Measurements from ENCODE around the gene C12orf57. TPM values are rescaled to one million over a fixed set of nuclear protein-coding genes. Genes with fewer than 3 reads are reported as not detected.

Gene C12orf57
- total and polyA plus RNA-seq, 9 of the 15 experiments (the other 6 are each of a cell fraction or from before 2014, with no cell fraction given), result 26.7 to 191 (median 107) TPM

- H3K79me2 ChIP-seq (ENCODE audit: control insufficient read depth, insufficient read depth, low read length), result no peaks in the 10 kb centered on the region
- no peak for DNase-seq (ENCODE audit: extremely low read depth in 1 of 4, low spot score in 3 of 4)
- H4K20me1 ChIP-seq (replicated peaks; ENCODE audit: control insufficient read depth, insufficient read depth, low read length), result no peaks in the 10 kb centered on the region
- no peaks in the 10 kb centered on the region for H3K9me1 ChIP-seq (ENCODE audit: control insufficient read depth, insufficient read depth, low read length)
- H3K9ac ChIP-seq (ENCODE audit: insufficient read depth in 1 of 2, low read depth in 2 of 2, low read length in 2 of 2), result peak overlapping the region in 1 of 2 experiments; percentile 17; a peak in 2 of 4 replicates
- no peak for FAIRE-seq
- ChIA-PET POLR2A (interaction anchor here (8.0 kb wide), 1 partner anchor 10 kb away, joined by 98 read pairs; the partner anchor contains the start of genes C12orf57 and RNU7-1), CTCF (ENCODE audit: low intra/inter-chr PET ratio) (no interaction called here)
- H2AFZ ChIP-seq (ENCODE audit: low read depth, low read length), result no peak overlapping the region
- BruUV-seq (replicated peaks), result no TSS peak
- intact Hi-C loops (cut with micrococcal nuclease) (no loop called here), in situ Hi-C loops (cut with MboI) (no loop called here)
- H3K4me1 ChIP-seq (replicated peaks in 1 of 2; ENCODE audit: control insufficient read depth in 2 of 2, insufficient read depth in 2 of 2, low read length in 2 of 2), result peaks cover 9 to 64% of the 10 kb centered on the region in 2 experiments
- no peak overlapping the region for H3K4me3 ChIP-seq
- TF ChIP-seq ZNF318 (IDR thresholded peaks at IDR 0.05; ENCODE audit: borderline replicate concordance in 1 of 2, low read depth in 1 of 2) (no peak), ZNF76 (CRISPR knock-in tag; IDR thresholded peaks at IDR 0.05; ENCODE audit: borderline replicate concordance) (no peak), MAFF (IDR thresholded peaks at IDR 0.05; ENCODE audit: low read length) (no peak), SUPT5H (IDR thresholded peaks at IDR 0.05) (no peak), TRIM24 (IDR thresholded peaks at IDR 0.05) (no peak)
- TF ChIP-seq, protein P1, sequence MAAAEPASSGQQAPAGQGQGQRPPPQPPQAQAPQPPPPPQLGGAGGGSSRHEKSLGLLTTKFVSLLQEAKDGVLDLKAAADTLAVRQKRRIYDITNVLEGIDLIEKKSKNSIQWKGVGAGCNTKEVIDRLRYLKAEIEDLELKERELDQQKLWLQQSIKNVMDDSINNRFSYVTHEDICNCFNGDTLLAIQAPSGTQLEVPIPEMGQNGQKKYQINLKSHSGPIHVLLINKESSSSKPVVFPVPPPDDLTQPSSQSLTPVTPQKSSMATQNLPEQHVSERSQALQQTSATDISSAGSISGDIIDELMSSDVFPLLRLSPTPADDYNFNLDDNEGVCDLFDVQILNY (CRISPR knock-in tag; IDR thresholded peaks at IDR 0.05), result no peak
- H3K27me3 ChIP-seq (ENCODE audit: control insufficient read depth in 2 of 2, insufficient read depth in 2 of 2, low read length in 2 of 2), result no peaks in the 10 kb centered on the region
- H3K36me3 ChIP-seq (ENCODE audit: control insufficient read depth, insufficient read depth, low read length), result no peaks in the 10 kb centered on the region
- H3K9me3 ChIP-seq (replicated peaks; ENCODE audit: control insufficient read depth, insufficient read depth, low read depth, low read length), result no peaks in the 10 kb centered on the region
- H3K27ac ChIP-seq (ENCODE audit: extremely low read depth, low read depth, low read length), result no peak overlapping the region
- 78% methylated on average over 13 of the region's 22 CpGs for WGBS (ENCODE audit: insufficient coverage, low coverage, missing lambda C conversion rate)
- H3K4me2 ChIP-seq (ENCODE audit: insufficient read depth, low read length), result no peak overlapping the region
- no peak for ATAC-seq
Measured at GRCh38 chr12:6955108-6956020, 11.5 kb downstream of the C12orf57 start.
